Central memory CD8-positive, alpha-beta T cell (primary cell): Measurements from ENCODE around the gene ZNF649.
A peak's percentile ranks its signal among the peaks of the same experiment; 100 is the strongest.
"Not testable (repeated sequence)": the region's sequence is repeated elsewhere in the genome, so short reads cannot be mapped to it uniquely, and the experiment has no call there.

Experiments used
- ATAC-seq: fragments of 150-1000 bp; cut with Tn5 transposase; replicated peaks from 2 replicates; pipeline ENCODE4 v1.10.0; 2022; ENCODE audit warnings: mild to moderate bottlenecking, moderate FRiP score, moderate number of reproducible peaks; ENCODE audit not compliant: poor library complexity, severe bottlenecking; ENCODE audit errors: extremely low read depth
- DNase-seq, 2 donors: peaks; one replicate each; pipeline ENCODE4 v3.0.0; 2021; ENCODE audit warnings: low spot score in 2 of 2
- H3K27ac Mint-ChIP-seq: one replicate; pipeline ENCODE4 v1.8.0; 2022; ENCODE audit warnings: low read depth, mild to moderate bottlenecking, moderate library complexity, mixed read lengths
- H3K27me3 Mint-ChIP-seq: one replicate; pipeline ENCODE4 v1.8.0; 2022; ENCODE audit warnings: mixed read lengths
- H3K36me3 Mint-ChIP-seq: one replicate; pipeline ENCODE4 v1.8.0; 2022; ENCODE audit warnings: mild to moderate bottlenecking, moderate library complexity, mixed read lengths; ENCODE audit not compliant: insufficient read depth
- H3K4me1 Mint-ChIP-seq: one replicate; pipeline ENCODE4 v1.8.0; 2022; ENCODE audit warnings: mixed read lengths
- H3K4me3 Mint-ChIP-seq: one replicate; pipeline ENCODE4 v1.8.0; 2022; ENCODE audit warnings: mild to moderate bottlenecking, moderate library complexity, mixed read lengths
- H3K9me3 Mint-ChIP-seq: one replicate; pipeline ENCODE4 v1.8.0; 2022; ENCODE audit warnings: mixed read lengths

The ZNF649 gene

GRCh38 chr19:51915324-51915867, 10.6 kb upstream of the ZNF649 start:
- H3K4me3 Mint-ChIP-seq, result no peak overlapping the region
- no peaks in the 10 kb centered on the region for H3K36me3 Mint-ChIP-seq
- no peak for ATAC-seq
- no peak overlapping the region for H3K27ac Mint-ChIP-seq
- H3K9me3 Mint-ChIP-seq, result peaks cover 35% of the 10 kb centered on the region
- H3K27me3 Mint-ChIP-seq, result no peaks in the 10 kb centered on the region
- no peak for DNase-seq
- no peaks in the 10 kb centered on the region for H3K4me1 Mint-ChIP-seq

GRCh38 chr19:51907981-51908380, 3.2 kb upstream of the ZNF649 start:
- H3K36me3 Mint-ChIP-seq, DNase-seq, H3K4me3 Mint-ChIP-seq, H3K27ac Mint-ChIP-seq, ATAC-seq: not testable (repeated sequence)
- peaks cover 20% of the 10 kb centered on the region for H3K4me1 Mint-ChIP-seq
- H3K27me3 Mint-ChIP-seq, result peaks cover 23% of the 10 kb centered on the region
- peaks cover 15% of the 10 kb centered on the region for H3K9me3 Mint-ChIP-seq

GRCh38 chr19:51906108-51906507, 1.3 kb upstream of the ZNF649 start:
- not testable (repeated sequence) for H3K27ac Mint-ChIP-seq

GRCh38 chr19:51905639-51906038, 822 bp upstream of the ZNF649 start:
- not testable (repeated sequence) for DNase-seq, ATAC-seq, H3K36me3 Mint-ChIP-seq, H3K27ac Mint-ChIP-seq
- Mint-ChIP-seq H3K27me3 (peaks cover 23% of the 10 kb centered on the region), H3K9me3 (peaks cover 20% of the 10 kb centered on the region), H3K4me1 (peaks cover 27% of the 10 kb centered on the region), H3K4me3 (peak overlapping the region; percentile 97)

More at GRCh38 chr19:51906108-51906507, 1.3 kb upstream of the ZNF649 start:
- Mint-ChIP-seq H3K4me1 (peaks cover 27% of the 10 kb centered on the region), H3K27me3 (peaks cover 23% of the 10 kb centered on the region), H3K9me3 (peaks cover 20% of the 10 kb centered on the region)
- not testable (repeated sequence) for DNase-seq, ATAC-seq, H3K36me3 Mint-ChIP-seq, H3K4me3 Mint-ChIP-seq

GRCh38 chr19:51905206-51905605, 389 bp upstream of the ZNF649 start:
- Mint-ChIP-seq H3K4me1 (peaks cover 27% of the 10 kb centered on the region), H3K4me3 (peak overlapping the region; percentile 97), H3K27ac (peak overlapping the region; percentile 98), H3K27me3 (peaks cover 22% of the 10 kb centered on the region), H3K9me3 (peaks cover 20% of the 10 kb centered on the region), H3K36me3 (peaks cover 6% of the 10 kb centered on the region)
- no peak for ATAC-seq
- DNase-seq, result no peak

- H3K4me1 Mint-ChIP-seq, result peaks cover 27% of the 10 kb centered on the region
- peaks cover 19% of the 10 kb centered on the region for H3K9me3 Mint-ChIP-seq
- H3K27me3 Mint-ChIP-seq, result peaks cover 10% of the 10 kb centered on the region
- ATAC-seq (no peak), DNase-seq (no peak)
- no peak overlapping the region for H3K27ac Mint-ChIP-seq
- H3K36me3 Mint-ChIP-seq, result peaks cover 12% of the 10 kb centered on the region
- peak overlapping the region; percentile 97 for H3K4me3 Mint-ChIP-seq
Observed at GRCh38 chr19:51903192-51903591, 1.6 kb downstream of the ZNF649 start.

- peaks cover 27% of the 10 kb centered on the region for H3K4me1 Mint-ChIP-seq
- no peaks in the 10 kb centered on the region for H3K27me3 Mint-ChIP-seq
Observed at GRCh38 chr19:51901860-51902259, 3.0 kb downstream of the ZNF649 start.

GRCh38 chr19:51891193-51891747, 13.5 kb downstream of the ZNF649 start:
- H3K4me3 Mint-ChIP-seq, result peak overlapping the region; percentile 16
- H3K27me3 Mint-ChIP-seq, result no peaks in the 10 kb centered on the region
- H3K4me1 Mint-ChIP-seq, result no peaks in the 10 kb centered on the region
- H3K36me3 Mint-ChIP-seq, result peaks cover 54% of the 10 kb centered on the region
- ATAC-seq (no peak), DNase-seq (no peak)
- peaks cover 48% of the 10 kb centered on the region for H3K9me3 Mint-ChIP-seq
- peak overlapping the region; percentile 13 for H3K27ac Mint-ChIP-seq

More at GRCh38 chr19:51901860-51902259, 3.0 kb downstream of the ZNF649 start:
- no peak overlapping the region for H3K27ac Mint-ChIP-seq
- peaks cover 12% of the 10 kb centered on the region for H3K9me3 Mint-ChIP-seq
- ATAC-seq (no peak), DNase-seq (no peak)
- H3K36me3 Mint-ChIP-seq, result peaks cover 22% of the 10 kb centered on the region
- H3K4me3 Mint-ChIP-seq, result no peak overlapping the region

- Mint-ChIP-seq H3K4me1 (no peaks in the 10 kb centered on the region), H3K27ac (peak overlapping the region; percentile 62), H3K4me3 (peak overlapping the region; percentile 38), H3K27me3 (no peaks in the 10 kb centered on the region), H3K36me3 (peaks cover 41% of the 10 kb centered on the region), H3K9me3 (peaks cover 40% of the 10 kb centered on the region)
- DNase-seq (no peak), ATAC-seq (no peak)
Observed at GRCh38 chr19:51889934-51890333, 14.9 kb downstream of the ZNF649 start.

- ATAC-seq (peak; percentile 40), DNase-seq (peak in 1 of 2 donors; percentile 27)
- Mint-ChIP-seq H3K9me3 (peaks cover 22% of the 10 kb centered on the region), H3K4me3 (peak within 1 kb of the TSS; percentile 74), H3K27ac (peak within 1 kb of the TSS; percentile 87), H3K36me3 (peaks cover 23% of the 10 kb centered on the region), H3K4me1 (no peaks in the 10 kb centered on the region), H3K27me3 (no peaks in the 10 kb centered on the region)
Observed at GRCh38 chr19:51887522-51888498, 17.0 kb downstream of the ZNF649 start, which contains the start of gene ZNF577. Gene ZNF577, minus strand, starts transcription at chr19:51887951. Its CDS starts 7,569 bp downstream, at chr19:51880382.

- DNase-seq, result no peak
- no peak for ATAC-seq
- Mint-ChIP-seq H3K27me3 (no peaks in the 10 kb centered on the region), H3K36me3 (peaks cover 15% of the 10 kb centered on the region), H3K9me3 (peaks cover 21% of the 10 kb centered on the region), H3K4me1 (no peaks in the 10 kb centered on the region), H3K27ac (no peak overlapping the region), H3K4me3 (no peak overlapping the region)
Observed at GRCh38 chr19:51884713-51885112, 20.1 kb downstream of the ZNF649 start.

- Mint-ChIP-seq H3K27ac (no peak overlapping the region), H3K4me3 (no peak overlapping the region), H3K9me3 (peaks cover 27% of the 10 kb centered on the region), H3K27me3 (no peaks in the 10 kb centered on the region), H3K36me3 (peaks cover 12% of the 10 kb centered on the region), H3K4me1 (no peaks in the 10 kb centered on the region)
- no peak for DNase-seq
- ATAC-seq, result no peak
Observed at GRCh38 chr19:51882518-51882917, 22.3 kb downstream of the ZNF649 start.
